ENCODE results near the gene KRT40.

DNA sequence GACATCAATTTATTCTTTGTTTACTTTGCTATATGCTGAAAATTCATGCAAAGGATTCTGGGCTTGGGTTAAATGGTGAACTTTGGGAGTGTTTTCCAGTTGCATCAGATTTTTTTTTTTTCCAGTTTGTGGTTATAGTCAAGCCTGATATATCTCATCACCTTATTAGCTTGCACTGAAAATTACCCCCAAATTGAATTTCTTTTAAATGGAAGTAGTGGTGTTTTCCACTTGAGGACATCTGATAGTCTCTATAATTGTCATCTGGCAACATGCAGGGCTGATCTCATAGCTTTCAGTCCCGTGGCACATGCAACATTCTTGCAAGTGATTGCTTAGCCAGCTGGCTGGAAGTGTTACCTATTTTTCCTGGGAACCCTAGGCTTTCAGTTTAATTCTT is 29.5 kb upstream of the KRT40 start:
- TF ChIP-seq L3MBTL2 (conservative IDR thresholded peaks at IDR 0.05) (no peak), FOXK2 (IDR thresholded peaks at IDR 0.05) (no peak), NFRKB (IDR thresholded peaks at IDR 0.05) (no peak), SP1 (IDR thresholded peaks at IDR 0.05) (no peak), FOXA1 (IDR thresholded peaks at IDR 0.05) (no peak)

Data from HEK293T (cell line).